ENCODE data around the gene MYH15. TPM values are rescaled to one million over a fixed set of nuclear protein-coding genes. Genes with fewer than 3 reads are reported as not detected.
A peak's percentile ranks its signal among the peaks of the same experiment; 100 is the strongest.

MYH15 gene
- total RNA-seq, 4 donors from 2014 or later = 0.13 TPM; not detected in 3

- WGBS, 2 donors (ENCODE audit: low coverage in 1 of 2) = 100% methylated on average over 1 of the region's 1 CpG
- TF ChIP-seq CTCF (IDR thresholded peaks at IDR 0.05) (no peak), POLR2AphosphoS5 (IDR thresholded peaks at IDR 0.05) (no peak), POLR2A (IDR thresholded peaks at IDR 0.05) (no peak), EP300 (IDR thresholded peaks at IDR 0.05) (no peak)
- Histone ChIP-seq H3K36me3 (no peaks in the 10 kb centered on the region), H3K27ac (no peak overlapping the region), H3K27me3 (no peaks in the 10 kb centered on the region), H3K4me1 (peaks cover 3 to 21% (median 5%) of the 10 kb centered on the region in 3 donors), H3K9me3 (no peaks in the 10 kb centered on the region), H3K4me3 (no peak overlapping the region)
- no peak for ATAC-seq
Measured at GRCh38 chr3:108497271-108497670, 13.1 kb downstream of the MYH15 start.

- WGBS, 2 donors (ENCODE audit: low coverage in 1 of 2) = 76 to 88% methylated on average over 5 to 6 of the region's 6 CpGs
- no peak for TF ChIP-seq POLR2A (IDR thresholded peaks at IDR 0.05)
- TF ChIP-seq CTCF (IDR thresholded peaks at IDR 0.05) = no peak
- no peak for TF ChIP-seq EP300 (IDR thresholded peaks at IDR 0.05)
Measured at GRCh38 chr3:108495717-108496116, 14.7 kb downstream of the MYH15 start.

GRCh38 chr3:108494906-108495531 lies 15.4 kb downstream of the MYH15 start:
- Histone ChIP-seq H3K4me1 (peaks cover 3 to 22% (median 5%) of the 10 kb centered on the region in 3 donors), H3K9me3 (no peaks in the 10 kb centered on the region), H3K36me3 (no peaks in the 10 kb centered on the region), H3K27ac (peak overlapping the region in 3 of 4 donors; percentile 18 to 35 (median 35)), H3K4me3 (no peak overlapping the region), H3K27me3 (no peaks in the 10 kb centered on the region)
- TF ChIP-seq POLR2A (IDR thresholded peaks at IDR 0.05) (no peak), POLR2AphosphoS5 (IDR thresholded peaks at IDR 0.05) (no peak), CTCF (IDR thresholded peaks at IDR 0.05) (no peak), EP300 (IDR thresholded peaks at IDR 0.05) (no peak)
- WGBS, 2 donors (ENCODE audit: low coverage in 1 of 2) = 4 to 14% methylated on average over 3 of the region's 3 CpGs
- ATAC-seq = peak; percentile 23

More at GRCh38 chr3:108495717-108496116, 14.7 kb downstream of the MYH15 start:
- no peaks in the 10 kb centered on the region for H3K27me3 ChIP-seq
- ATAC-seq = no peak
- no peaks in the 10 kb centered on the region for H3K9me3 ChIP-seq
- H3K27ac ChIP-seq = no peak overlapping the region
- peaks cover 3 to 21% (median 5%) of the 10 kb centered on the region in 3 donors for H3K4me1 ChIP-seq
- no peaks in the 10 kb centered on the region for H3K36me3 ChIP-seq
- H3K4me3 ChIP-seq = no peak overlapping the region

- H3K27me3 ChIP-seq = no peaks in the 10 kb centered on the region
- ATAC-seq = no peak
- peaks cover 3 to 26% (median 7%) of the 10 kb centered on the region in 3 donors for H3K4me1 ChIP-seq
- no peak for TF ChIP-seq POLR2AphosphoS5 (IDR thresholded peaks at IDR 0.05)
- TF ChIP-seq CTCF (IDR thresholded peaks at IDR 0.05) = peak in 1 of 4 experiments; percentile 12
- no peak for TF ChIP-seq POLR2A (IDR thresholded peaks at IDR 0.05)
- TF ChIP-seq EP300 (IDR thresholded peaks at IDR 0.05) = no peak
- no peaks in the 10 kb centered on the region for H3K36me3 ChIP-seq
- H3K9me3 ChIP-seq = no peaks in the 10 kb centered on the region
- 88 to 89% methylated on average over 1 of the region's 2 CpGs for WGBS, 2 donors (ENCODE audit: low coverage in 1 of 2)
- no peak overlapping the region for H3K27ac ChIP-seq
- no peak overlapping the region for H3K4me3 ChIP-seq
Measured at GRCh38 chr3:108493862-108494261, 16.5 kb downstream of the MYH15 start.

- Histone ChIP-seq H3K27ac (no peak overlapping the region), H3K4me3 (no peak overlapping the region), H3K4me1 (peaks cover 5 to 37% (median 7%) of the 10 kb centered on the region in 3 donors), H3K27me3 (no peaks in the 10 kb centered on the region), H3K36me3 (no peaks in the 10 kb centered on the region), H3K9me3 (no peaks in the 10 kb centered on the region)
- WGBS, 2 donors (ENCODE audit: low coverage in 1 of 2) = 85 to 89% methylated on average over 3 of the region's 3 CpGs
- no peak for ATAC-seq
- TF ChIP-seq EP300 (IDR thresholded peaks at IDR 0.05) (no peak), POLR2A (IDR thresholded peaks at IDR 0.05) (no peak), POLR2AphosphoS5 (IDR thresholded peaks at IDR 0.05) (no peak), CTCF (IDR thresholded peaks at IDR 0.05) (no peak)
Measured at GRCh38 chr3:108491456-108491855, 18.9 kb downstream of the MYH15 start.

Measured in gastroesophageal sphincter (tissue), 4 donors.